Activated CD8-positive, alpha-beta memory T cell treated with anti-CD3 and anti-CD28 coated beads, Interleukin-2, amount 50 U/mL, for 1 hour (primary cell): ENCODE measurements around the gene ZNF302.
"Not testable (repeated sequence)": the region's sequence is repeated elsewhere in the genome, so short reads cannot be mapped to it uniquely, and the experiment has no call there.

Experiments used
- DNase-seq: peaks from one replicate; pipeline ENCODE4 v3.0.0-alpha.2; 2020; ENCODE audit errors: extremely low read depth

ZNF302 gene

GRCh38 chr19:34671972-34672371 is 5.5 kb upstream of the ZNF302 start:
- DNase-seq: no peak

DNA sequence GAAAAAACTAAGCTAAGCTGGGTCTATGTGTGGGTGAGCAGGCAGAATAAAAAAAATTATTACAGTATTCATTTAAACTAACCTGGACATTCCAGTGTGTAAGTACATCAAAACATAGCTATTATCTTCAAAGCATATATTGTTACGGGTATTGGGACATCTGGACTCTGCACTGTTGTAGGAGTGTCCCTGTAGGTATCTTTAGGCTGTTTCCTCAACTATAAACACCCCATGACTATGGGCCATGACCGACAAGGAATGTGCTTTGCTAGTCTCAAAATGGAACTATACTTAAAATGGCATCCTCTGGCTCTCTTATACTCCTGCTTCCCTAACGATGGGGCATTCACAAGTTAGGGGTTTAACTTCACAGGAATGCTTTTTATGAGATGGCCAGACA is 3.9 kb upstream of the ZNF302 start:
- DNase-seq: no peak

- DNase-seq: no peak
Observed at GRCh38 chr19:34675250-34675649, 2.2 kb upstream of the ZNF302 start.

DNA sequence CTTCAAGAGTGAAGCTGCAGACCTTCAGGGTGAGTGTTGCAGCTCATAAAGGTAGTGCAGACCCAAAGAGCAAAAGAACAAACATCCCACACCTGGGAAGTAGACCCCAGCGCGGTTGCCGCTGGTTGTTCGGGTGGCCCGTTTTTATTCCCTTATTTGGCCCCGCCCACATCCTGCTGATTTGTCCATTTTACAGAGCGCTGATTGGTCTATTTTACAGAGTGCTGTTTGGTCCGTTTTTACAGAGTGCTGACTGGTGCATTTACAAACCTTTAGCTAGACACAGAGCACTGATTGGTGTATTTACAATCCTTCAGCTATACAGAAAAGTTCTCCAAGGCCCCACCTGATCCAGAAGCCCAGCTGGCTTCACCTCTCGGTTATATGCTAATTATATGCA is 1.6 kb upstream of the ZNF302 start:
- DNase-seq: no peak

- DNase-seq: peak; percentile 59
Observed at GRCh38 chr19:34676697-34677385, 637 bp upstream of the ZNF302 start, which contains the start of gene SCGB2B2. Gene SCGB2B2, minus strand, starts transcription at chr19:34677159. Its CDS starts 82,596 bp downstream, at chr19:34594563.

- DNase-seq: no peak
Observed at GRCh38 chr19:34678085-34678412, 571 bp downstream of the ZNF302 start.

DNA sequence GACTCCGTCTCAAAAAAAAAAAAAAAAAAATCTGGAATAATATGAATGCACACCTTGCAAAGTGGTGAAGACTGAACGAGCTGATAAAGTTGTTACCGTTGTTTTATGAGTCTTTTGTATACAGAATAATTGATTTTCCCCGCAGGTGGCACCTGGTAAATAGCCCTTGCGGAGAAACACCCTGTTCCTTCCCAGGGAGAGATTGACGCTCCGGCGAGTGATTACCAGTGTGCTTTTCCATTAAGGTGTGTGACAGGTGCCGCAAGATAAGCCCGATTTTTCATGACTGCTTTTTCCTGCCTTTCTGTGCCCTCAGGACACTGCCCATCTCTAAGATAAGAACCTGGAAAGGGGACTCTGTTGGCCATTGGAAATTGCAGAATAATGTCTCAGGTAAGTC is 943 bp downstream of the ZNF302 start:
- DNase-seq: no peak

DNA sequence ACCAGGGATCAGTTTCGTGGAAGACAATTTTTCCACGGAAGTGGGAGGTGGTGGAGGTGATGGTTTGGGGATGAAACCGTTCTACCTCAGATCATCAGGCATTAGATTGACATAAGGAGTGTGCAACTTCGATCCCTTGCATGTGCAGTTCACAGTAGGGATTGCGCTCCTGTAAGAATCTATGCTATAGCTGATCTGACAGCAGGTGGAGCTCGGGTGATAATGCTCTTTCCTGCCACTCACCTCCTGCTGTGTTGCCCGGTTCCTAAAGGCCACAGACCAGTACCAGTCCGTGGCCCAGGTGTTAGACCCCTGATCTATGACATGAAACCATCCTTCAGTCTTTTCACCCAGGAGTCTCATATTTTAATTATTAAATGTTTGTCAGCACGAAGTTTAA is 4.0 kb downstream of the ZNF302 start:
- no peak for DNase-seq

DNA sequence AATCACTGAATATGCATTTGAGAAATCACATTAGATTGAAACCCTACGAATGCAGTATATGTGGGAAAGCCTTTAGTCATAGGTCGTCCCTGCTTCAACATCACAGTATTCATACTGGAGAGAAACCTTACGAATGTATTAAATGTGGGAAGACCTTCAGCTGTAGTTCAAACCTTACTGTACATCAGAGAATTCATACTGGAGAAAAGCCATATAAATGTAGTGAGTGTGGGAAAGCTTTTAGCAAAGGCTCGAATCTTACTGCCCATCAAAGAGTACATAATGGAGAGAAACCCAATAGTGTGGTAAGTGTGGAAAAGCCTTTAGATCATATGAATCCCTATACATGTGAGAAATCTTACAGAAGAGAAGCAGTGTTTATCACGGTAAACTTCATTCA is 7.8 kb downstream of the ZNF302 start:
- not testable (repeated sequence) for DNase-seq

DNA sequence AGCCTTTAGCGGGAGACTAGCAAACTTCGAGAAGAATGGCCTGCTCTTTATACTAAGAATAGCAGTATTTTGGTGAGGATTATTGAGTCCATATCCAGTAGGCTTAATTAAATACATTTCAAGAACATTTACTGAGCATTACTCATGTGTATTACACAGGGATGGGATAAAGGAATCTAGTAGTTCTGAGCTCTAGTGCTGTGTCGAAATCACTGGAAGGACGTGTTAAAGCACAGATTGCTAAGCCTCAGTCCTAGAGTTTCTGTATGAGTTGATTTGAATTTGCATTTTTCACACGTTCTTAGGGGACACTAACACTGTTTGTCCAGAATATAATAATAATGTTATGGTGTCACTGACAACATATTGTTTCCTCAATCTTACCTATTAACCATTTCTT is 9.0 kb downstream of the ZNF302 start:
- DNase-seq: no peak

DNA sequence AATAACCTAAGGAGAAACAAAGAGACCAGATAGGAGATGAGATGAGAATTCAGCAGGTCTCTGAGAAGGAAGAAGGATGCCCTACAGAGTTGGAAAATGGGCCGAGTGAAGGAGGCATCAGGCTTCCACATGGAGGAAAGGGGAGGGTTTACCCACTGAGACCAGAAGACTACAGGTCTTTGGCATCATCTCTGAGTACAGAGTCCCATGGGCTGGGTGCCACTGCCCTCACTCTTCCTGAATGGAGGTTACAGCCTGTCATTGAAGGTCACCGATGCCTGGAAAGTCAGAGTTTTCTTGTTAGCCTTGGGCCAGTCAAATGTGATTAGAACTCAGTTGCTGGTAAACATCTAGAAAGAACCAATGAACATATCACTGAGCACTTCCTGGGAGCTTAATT is 9.9 kb downstream of the ZNF302 start:
- DNase-seq: no peak

- no peak for DNase-seq
Observed at GRCh38 chr19:34688592-34688991, 11.1 kb downstream of the ZNF302 start.

DNA sequence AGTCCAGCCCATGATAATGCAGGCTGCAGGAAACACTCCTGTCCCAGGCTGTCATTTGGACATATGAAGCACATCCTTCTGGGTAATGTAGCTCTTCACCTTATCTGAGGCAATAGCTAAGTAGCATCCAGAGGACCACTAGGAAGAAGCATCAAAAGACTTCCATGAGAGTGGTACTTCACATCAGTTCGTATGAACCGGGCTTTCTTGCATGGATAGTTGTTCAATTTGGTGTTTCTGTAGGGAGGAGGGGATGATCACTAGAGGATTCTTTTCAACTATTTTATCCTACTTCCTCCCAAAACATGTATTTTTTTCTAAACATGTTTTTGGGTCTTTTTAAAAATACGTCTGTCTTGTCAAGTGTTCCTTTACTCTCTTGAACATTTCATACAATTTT is 12.9 kb downstream of the ZNF302 start:
- no peak for DNase-seq

DNA sequence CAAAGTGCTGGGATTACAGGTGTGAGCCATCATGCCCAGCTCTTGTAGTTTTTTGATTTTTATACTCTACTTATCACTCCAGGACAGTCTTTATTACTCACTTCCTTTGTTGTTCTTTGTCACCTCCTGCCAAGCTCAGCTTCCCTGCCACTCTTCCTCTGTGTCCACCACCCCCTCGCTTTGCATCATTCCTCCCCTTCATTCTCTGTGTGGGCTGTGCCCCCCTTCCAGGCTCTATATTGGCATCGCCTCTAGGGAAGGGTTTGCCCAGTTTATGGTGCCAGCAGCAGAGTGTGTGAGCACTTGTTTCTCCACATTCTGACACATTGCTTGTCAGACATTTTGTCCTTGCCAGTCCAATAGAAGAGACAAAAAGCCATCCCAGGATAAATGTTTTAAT is 15.1 kb downstream of the ZNF302 start:
- no peak for DNase-seq

DNA sequence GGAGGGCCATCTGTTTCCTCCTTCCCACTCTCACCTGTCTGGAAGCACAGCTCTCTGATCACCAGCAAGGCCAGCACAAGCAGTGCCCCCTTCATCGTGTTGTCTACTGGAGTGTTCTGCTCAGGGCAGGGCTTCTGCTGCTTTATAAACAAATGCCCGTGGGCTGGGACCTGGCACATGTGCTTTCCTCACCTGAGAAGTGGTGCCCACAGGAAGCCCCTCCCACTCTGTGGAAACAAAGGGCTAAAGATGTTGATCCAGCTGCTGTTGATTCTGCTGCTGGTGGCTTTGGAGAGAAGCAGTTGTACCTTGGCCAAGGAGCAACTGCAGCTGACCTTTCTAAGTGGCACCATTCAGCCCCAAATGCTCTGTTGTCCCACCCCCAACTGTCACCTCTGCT is 30.2 kb downstream of the ZNF302 start:
- no peak for DNase-seq

DNA sequence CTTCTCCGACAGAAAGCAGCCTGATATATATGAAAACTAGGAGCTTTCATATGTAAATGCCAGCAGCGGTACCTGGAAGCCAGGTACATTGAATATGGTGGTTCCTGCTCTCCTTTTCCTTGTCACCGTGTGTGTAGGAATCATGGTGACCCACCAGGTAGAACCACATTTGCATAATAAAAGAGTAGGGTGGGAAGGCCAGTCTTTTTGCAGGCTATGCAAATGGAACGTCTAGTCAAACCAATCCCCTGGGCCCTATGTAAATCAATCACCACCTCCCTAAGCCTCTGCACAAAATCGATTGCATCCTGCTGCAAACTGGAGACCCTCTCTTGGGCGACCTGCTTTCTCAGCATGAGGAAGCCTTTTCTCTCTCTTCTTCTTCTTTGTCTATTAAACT is 34.4 kb downstream of the ZNF302 start:
- no peak for DNase-seq

DNA sequence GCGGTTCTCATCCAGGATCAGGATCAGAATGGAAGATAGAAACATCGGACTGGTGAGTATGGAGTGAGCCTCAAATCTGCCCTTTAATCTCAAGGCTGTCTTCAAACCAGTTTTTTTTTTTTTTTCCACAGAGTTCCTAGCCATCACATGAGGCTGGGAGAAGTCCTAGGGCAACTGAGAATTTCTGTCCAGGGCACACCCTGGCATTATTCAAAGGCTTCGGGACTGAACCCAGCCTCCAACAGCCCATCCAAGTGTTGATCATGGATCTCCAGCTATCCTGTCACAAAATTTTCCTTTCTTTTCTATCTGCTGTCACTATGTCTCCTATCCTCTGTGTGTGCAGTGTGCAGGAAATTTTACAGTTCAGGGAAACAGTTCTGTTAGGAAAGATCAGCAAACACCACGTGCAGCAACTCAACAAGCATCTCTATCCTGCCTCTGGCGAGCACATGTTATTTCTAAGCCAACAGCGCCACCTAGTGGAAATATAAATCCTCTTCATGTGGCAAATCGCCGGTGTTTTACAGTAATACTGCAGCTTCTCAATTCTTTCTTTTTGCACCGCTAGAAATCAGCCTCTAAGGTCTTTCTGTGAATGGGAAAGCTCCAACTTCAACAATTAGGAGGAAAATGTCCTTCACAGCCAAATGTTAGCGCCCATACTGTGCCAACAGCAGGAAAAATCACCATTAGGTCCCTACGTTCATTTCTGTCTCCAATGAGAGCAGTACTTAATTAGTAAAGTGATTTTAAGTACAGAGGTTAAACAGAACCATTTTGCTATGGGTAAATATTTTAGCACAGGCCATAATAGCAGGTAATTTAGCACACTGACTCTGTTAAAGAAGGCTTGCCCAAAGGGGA is 35.1 kb downstream of the ZNF302 start:
- peak; percentile 50 for DNase-seq

- DNase-seq: no peak
Observed at GRCh38 chr19:34713262-34713637, 35.8 kb downstream of the ZNF302 start.

- DNase-seq: no peak
Observed at GRCh38 chr19:34715357-34715756, 37.9 kb downstream of the ZNF302 start.

- DNase-seq: no peak
Observed at GRCh38 chr19:34722353-34722752, 44.9 kb downstream of the ZNF302 start.

GRCh38 chr19:34725400-34725799 is 47.9 kb downstream of the ZNF302 start:
- no peak for DNase-seq

DNA sequence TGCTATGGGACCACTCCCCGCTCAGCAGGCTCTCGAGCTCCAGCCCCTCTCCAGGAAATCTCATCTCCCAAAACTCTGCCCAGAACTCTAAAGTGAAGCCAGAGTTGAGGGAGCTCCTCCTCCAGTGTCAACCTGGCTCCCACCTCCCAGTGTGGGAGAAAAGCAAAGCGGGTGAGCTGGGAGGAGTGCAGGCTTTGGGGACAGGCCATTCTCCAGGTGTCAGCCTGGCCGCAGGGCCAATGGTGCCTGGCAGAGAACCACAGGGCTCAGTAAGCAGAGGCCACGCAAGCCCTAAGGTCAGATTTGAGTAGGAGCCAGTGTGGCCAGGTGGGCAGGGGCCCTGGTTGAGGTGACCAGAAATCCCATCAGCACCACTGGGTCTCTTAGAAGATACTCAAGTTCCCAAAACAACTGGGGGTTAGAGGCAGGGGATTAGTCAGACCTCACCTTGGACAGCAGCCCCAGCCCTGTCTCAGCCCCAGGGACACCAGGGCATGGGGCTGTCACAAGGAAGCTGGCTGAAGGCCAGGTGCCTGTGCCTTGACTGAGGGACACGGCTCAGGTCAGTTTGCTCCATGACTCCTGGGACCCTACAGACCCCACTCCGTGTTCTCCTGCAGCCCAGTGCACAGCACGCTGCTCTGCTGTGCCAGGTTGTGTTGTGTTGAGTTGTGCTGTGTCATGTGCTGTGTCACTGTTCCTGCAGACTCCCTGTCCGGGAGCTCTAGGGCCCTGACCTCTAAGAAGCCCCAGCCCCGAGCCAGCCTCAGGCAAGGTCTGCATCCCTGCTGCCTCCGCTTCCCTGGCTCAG is 53.7 kb downstream of the ZNF302 start:
- DNase-seq: no peak

DNA sequence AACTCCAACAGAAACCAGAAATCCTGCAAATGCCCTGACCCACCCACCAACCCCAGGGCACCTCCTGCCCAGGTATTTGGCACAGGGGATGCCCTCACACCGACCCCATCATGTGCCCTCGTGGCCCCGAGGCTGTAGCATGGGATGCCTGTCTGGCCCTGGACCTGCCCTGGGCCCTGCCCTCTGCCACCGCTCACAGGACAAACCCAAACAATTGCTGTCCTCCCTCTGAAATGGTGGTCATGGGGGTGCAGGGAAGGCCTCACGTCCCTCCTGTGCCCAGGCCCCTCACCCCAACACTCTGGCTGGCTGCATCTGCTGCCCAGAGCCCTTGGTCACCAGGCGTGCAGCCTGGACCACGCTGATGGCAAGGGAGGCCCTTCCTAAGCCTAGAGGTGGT is 54.5 kb downstream of the ZNF302 start:
- DNase-seq: no peak
